GM06990 (cell line): ENCODE data around the gene STAC2.

Experiments used
- DNase-seq: peaks from one replicate; pipeline ENCODE4 v3.0.0-alpha.2; 2011; ENCODE audit not compliant: insufficient read length; ENCODE audit errors: extremely low read depth
- H3K27me3 ChIP-seq: replicated peaks from 2 replicates; pipeline ENCODE4 v1.6.0; 2011; ENCODE audit warnings: low read length; ENCODE audit not compliant: control insufficient read depth, insufficient read depth
- H3K36me3 ChIP-seq: 2 replicates; pipeline ENCODE4 v1.5.1; 2011; ENCODE audit warnings: low read length; ENCODE audit not compliant: control insufficient read depth, insufficient read depth
- H3K4me3 ChIP-seq: replicated peaks from 2 replicates; pipeline ENCODE4 v1.5.1; 2011; ENCODE audit warnings: low read depth, mild to moderate bottlenecking, control low read depth, low read length
- CTCF ChIP-seq: IDR thresholded peaks from 2 replicates; pipeline ENCODE4 v1.5.1; 2011; ENCODE audit warnings: low read length, control low read depth, mild to moderate bottlenecking, inconsistent platforms; ENCODE audit not compliant: insufficient read depth, poor library complexity, severe bottlenecking

Gene STAC2

GRCh38 chr17:39193346-39193745, 32.4 kb downstream of the STAC2 start:
- TF ChIP-seq CTCF = no peak
- Histone ChIP-seq H3K27me3 (no peaks in the 10 kb centered on the region), H3K4me3 (no peak overlapping the region), H3K36me3 (peaks cover 6% of the 10 kb centered on the region)
- no peak for DNase-seq

- Histone ChIP-seq H3K36me3 (peaks cover 6% of the 10 kb centered on the region), H3K27me3 (no peaks in the 10 kb centered on the region), H3K4me3 (no peak overlapping the region)
- TF ChIP-seq CTCF = no peak
- no peak for DNase-seq
Observed at GRCh38 chr17:39192901-39193300, 32.8 kb downstream of the STAC2 start.

GRCh38 chr17:39191750-39192510, 33.8 kb downstream of the STAC2 start:
- H3K27me3 ChIP-seq = no peaks in the 10 kb centered on the region
- DNase-seq = no peak
- no peak for TF ChIP-seq CTCF
- H3K36me3 ChIP-seq = peaks cover 7% of the 10 kb centered on the region
- H3K4me3 ChIP-seq = no peak overlapping the region

GRCh38 chr17:39187152-39187830, 38.5 kb downstream of the STAC2 start:
- no peak for TF ChIP-seq CTCF
- H3K27me3 ChIP-seq = no peaks in the 10 kb centered on the region
- H3K36me3 ChIP-seq = peaks cover 17% of the 10 kb centered on the region
- no peak overlapping the region for H3K4me3 ChIP-seq
- DNase-seq = no peak

- TF ChIP-seq CTCF = no peak
- Histone ChIP-seq H3K4me3 (no peak overlapping the region), H3K27me3 (no peaks in the 10 kb centered on the region), H3K36me3 (peaks cover 15% of the 10 kb centered on the region)
- DNase-seq = no peak
Observed at GRCh38 chr17:39186481-39187002, 39.2 kb downstream of the STAC2 start.
